ENCODE measurements around the gene PLA2G4B. TPM values are rescaled to one million over a fixed set of nuclear protein-coding genes. Genes with fewer than 3 reads are reported as not detected.

Gene PLA2G4B
- total RNA-seq, 2 donors from 2014 or later: 6.9 to 10.1 TPM

DNA sequence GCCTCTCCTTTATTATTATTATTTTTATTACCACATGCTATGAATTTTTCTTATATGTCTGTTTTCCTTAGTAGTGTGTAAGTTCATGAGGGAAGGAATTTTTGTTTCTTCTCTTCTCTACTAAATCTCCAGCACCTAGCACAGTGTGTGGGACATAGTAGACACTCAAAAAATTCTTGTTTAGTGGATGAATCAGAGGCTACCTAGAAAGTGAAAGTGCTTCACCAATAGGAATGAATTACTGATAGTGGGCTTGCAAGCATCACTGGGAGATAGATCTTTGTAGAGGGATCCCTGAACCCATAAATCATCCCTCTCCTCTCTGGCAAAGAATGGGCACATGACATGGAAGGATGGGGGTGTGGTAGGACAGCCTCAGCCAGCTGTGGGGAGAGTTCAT is 46.7 kb downstream of the PLA2G4B start:
- no peak for TF ChIP-seq CTCF (conservative IDR thresholded peaks at IDR 0.05)
- Mint-ChIP-seq H3K9me3 (no peaks in the 10 kb centered on the region), H3K36me3 (ENCODE audit: low read depth) (no peaks in the 10 kb centered on the region), H3K27me3 (ENCODE audit: insufficient read depth) (peaks cover 34% of the 10 kb centered on the region), H3K4me1 (peaks cover 3% of the 10 kb centered on the region), H3K4me3 (no peak overlapping the region), H3K27ac (no peak overlapping the region)
- no peak overlapping the region for H3K9ac ChIP-seq (ENCODE audit: extremely low read depth, low read length, poor library complexity, severe bottlenecking)
- H3K9me3 ChIP-seq (ENCODE audit: control insufficient read depth, low read length): no peaks in the 10 kb centered on the region
- no peak for DNase-seq
- H3K4me3 ChIP-seq (ENCODE audit: low read length): no peak overlapping the region
- peaks cover 30% of the 10 kb centered on the region for H3K27me3 ChIP-seq (ENCODE audit: control insufficient read depth, insufficient read depth, low read length, poor library complexity, severe bottlenecking)
- H3K36me3 ChIP-seq (ENCODE audit: control insufficient read depth, insufficient read depth, low read length): no peaks in the 10 kb centered on the region
- peaks cover 4% of the 10 kb centered on the region for H3K4me1 ChIP-seq (ENCODE audit: control insufficient read depth, insufficient read depth, low read length)
- H3K27ac ChIP-seq (ENCODE audit: low read depth, low read length): no peak overlapping the region

DNA sequence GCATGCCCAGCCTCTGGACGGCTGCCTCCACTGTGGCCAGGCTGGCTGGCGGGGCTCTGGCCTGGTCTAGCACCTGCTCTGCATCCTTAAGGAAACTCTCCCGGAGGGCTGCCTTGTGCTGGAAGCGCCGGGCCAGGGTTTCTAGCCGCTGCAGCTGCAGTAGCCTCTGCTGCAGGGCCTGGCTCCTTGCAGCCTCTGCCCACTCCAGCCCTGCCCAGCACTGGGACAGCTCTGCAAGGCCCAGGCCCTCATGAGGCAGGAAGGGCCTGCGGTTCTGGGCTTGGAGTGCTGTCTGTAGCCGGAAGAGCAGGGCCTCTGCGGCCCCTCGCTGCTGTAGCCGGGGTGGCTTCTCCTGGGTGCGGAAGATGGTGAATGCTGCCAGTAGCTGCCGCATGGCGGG is 47.2 kb downstream of the PLA2G4B start:
- H3K27ac Mint-ChIP-seq: no peak overlapping the region
- Histone ChIP-seq H3K4me1 (ENCODE audit: control insufficient read depth, insufficient read depth, low read length) (peaks cover 8% of the 10 kb centered on the region), H3K9ac (ENCODE audit: extremely low read depth, low read length, poor library complexity, severe bottlenecking) (no peak overlapping the region), H3K27me3 (ENCODE audit: control insufficient read depth, insufficient read depth, low read length, poor library complexity, severe bottlenecking) (peaks cover 25% of the 10 kb centered on the region), H3K4me3 (ENCODE audit: low read length) (no peak overlapping the region), H3K9me3 (ENCODE audit: control insufficient read depth, low read length) (no peaks in the 10 kb centered on the region), H3K27ac (ENCODE audit: low read depth, low read length) (no peak overlapping the region), H3K36me3 (ENCODE audit: control insufficient read depth, insufficient read depth, low read length) (no peaks in the 10 kb centered on the region)
- no peaks in the 10 kb centered on the region for H3K36me3 Mint-ChIP-seq (ENCODE audit: low read depth)
- no peak overlapping the region for H3K4me3 Mint-ChIP-seq
- TF ChIP-seq CTCF (conservative IDR thresholded peaks at IDR 0.05): no peak
- DNase-seq: no peak
- H3K27me3 Mint-ChIP-seq (ENCODE audit: insufficient read depth): peaks cover 29% of the 10 kb centered on the region
- WGBS, 2 experiments (ENCODE audit: insufficient coverage in 1 of 2, insufficient read length in 1 of 2): 94 to 98% methylated on average over 12 to 14 of the region's 14 CpGs
- H3K4me1 Mint-ChIP-seq: peaks cover 8% of the 10 kb centered on the region
- no peaks in the 10 kb centered on the region for H3K9me3 Mint-ChIP-seq

DNA sequence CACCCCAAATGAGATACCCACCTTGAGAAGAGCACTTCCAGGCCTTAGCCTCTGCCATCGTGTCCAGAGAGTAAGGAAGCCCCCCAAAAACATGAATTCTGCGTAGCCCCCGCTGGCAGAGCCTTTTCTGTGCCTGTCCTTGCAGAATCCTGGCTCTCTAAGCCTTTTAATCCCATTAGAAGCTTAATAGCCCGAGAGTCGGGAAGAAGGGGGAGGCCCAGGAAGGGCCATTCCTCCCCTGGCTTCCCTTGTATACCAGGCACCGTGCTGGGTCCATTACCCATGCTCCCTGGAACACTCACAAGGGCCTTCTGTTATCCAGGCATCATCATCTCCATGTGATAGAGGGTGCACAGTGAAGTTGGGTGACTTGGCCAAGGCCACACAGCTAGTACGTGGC is 48.1 kb downstream of the PLA2G4B start:
- Histone ChIP-seq H3K4me1 (ENCODE audit: control insufficient read depth, insufficient read depth, low read length) (peaks cover 16% of the 10 kb centered on the region), H3K4me3 (ENCODE audit: low read length) (no peak overlapping the region), H3K36me3 (ENCODE audit: control insufficient read depth, insufficient read depth, low read length) (no peaks in the 10 kb centered on the region), H3K9ac (ENCODE audit: extremely low read depth, low read length, poor library complexity, severe bottlenecking) (no peak overlapping the region), H3K27ac (ENCODE audit: low read depth, low read length) (no peak overlapping the region), H3K9me3 (ENCODE audit: control insufficient read depth, low read length) (no peaks in the 10 kb centered on the region), H3K27me3 (ENCODE audit: control insufficient read depth, insufficient read depth, low read length, poor library complexity, severe bottlenecking) (peaks cover 16% of the 10 kb centered on the region)
- Mint-ChIP-seq H3K4me3 (no peak overlapping the region), H3K4me1 (peaks cover 16% of the 10 kb centered on the region), H3K36me3 (ENCODE audit: low read depth) (no peaks in the 10 kb centered on the region), H3K9me3 (no peaks in the 10 kb centered on the region), H3K27me3 (ENCODE audit: insufficient read depth) (peaks cover 20% of the 10 kb centered on the region), H3K27ac (no peak overlapping the region)
- TF ChIP-seq CTCF (conservative IDR thresholded peaks at IDR 0.05): no peak
- 64 to 83% methylated on average over 4 to 7 of the region's 7 CpGs for WGBS, 2 experiments (ENCODE audit: insufficient coverage in 1 of 2, insufficient read length in 1 of 2)
- DNase-seq: no peak
